ENCODE results near the gene LDHA.

Gene LDHA

GRCh38 chr11:18394275-18394927 is at the start of gene LDHA:
Gene LDHA, plus strand, starts transcription at chr11:18394563. Its CDS starts 2,280 bp downstream, at chr11:18396843.
- peak; percentile 94 for DNase-seq (ENCODE audit: low spot score)

- no peak for DNase-seq (ENCODE audit: low spot score)
Measured at GRCh38 chr11:18347471-18348125, 46.8 kb upstream of the LDHA start.

GRCh38 chr11:18352581-18352980 is 41.8 kb upstream of the LDHA start:
- DNase-seq (ENCODE audit: low spot score) = no peak

GRCh38 chr11:18358646-18359045 is 35.7 kb upstream of the LDHA start:
- no peak for DNase-seq (ENCODE audit: low spot score)

GRCh38 chr11:18361154-18361553 is 33.2 kb upstream of the LDHA start:
- no peak for DNase-seq (ENCODE audit: low spot score)

- no peak for DNase-seq (ENCODE audit: low spot score)
Measured at GRCh38 chr11:18364495-18365073, 29.8 kb upstream of the LDHA start.

- no peak for DNase-seq (ENCODE audit: low spot score)
Measured at GRCh38 chr11:18365741-18366140, 28.6 kb upstream of the LDHA start.

- DNase-seq (ENCODE audit: low spot score) = no peak
Measured at GRCh38 chr11:18366286-18366685, 28.1 kb upstream of the LDHA start.

GRCh38 chr11:18367431-18367830 is 26.9 kb upstream of the LDHA start:
- no peak for DNase-seq (ENCODE audit: low spot score)

GRCh38 chr11:18368221-18368620 is 26.1 kb upstream of the LDHA start:
- DNase-seq (ENCODE audit: low spot score) = peak; percentile 31

- DNase-seq (ENCODE audit: low spot score) = no peak
Measured at GRCh38 chr11:18369398-18369797, 25.0 kb upstream of the LDHA start.

GRCh38 chr11:18371279-18371678 is 23.1 kb upstream of the LDHA start:
- DNase-seq (ENCODE audit: low spot score) = no peak

- DNase-seq (ENCODE audit: low spot score) = no peak
Measured at GRCh38 chr11:18372201-18372600, 22.2 kb upstream of the LDHA start.

GRCh38 chr11:18374956-18375355 is 19.4 kb upstream of the LDHA start:
- no peak for DNase-seq (ENCODE audit: low spot score)

- DNase-seq (ENCODE audit: low spot score) = no peak
Measured at GRCh38 chr11:18375941-18376340, 18.4 kb upstream of the LDHA start.

GRCh38 chr11:18379201-18379600 is 15.2 kb upstream of the LDHA start:
- no peak for DNase-seq (ENCODE audit: low spot score)

GRCh38 chr11:18383388-18384156 is 10.8 kb upstream of the LDHA start:
- peak; percentile 87 for DNase-seq (ENCODE audit: low spot score)

GRCh38 chr11:18384157-18384641 is 10.2 kb upstream of the LDHA start:
- peak; percentile 48 for DNase-seq (ENCODE audit: low spot score)

- no peak for DNase-seq (ENCODE audit: low spot score)
Measured at GRCh38 chr11:18390088-18390487, 4.3 kb upstream of the LDHA start.

- no peak for DNase-seq (ENCODE audit: low spot score)
Measured at GRCh38 chr11:18392434-18393321, 1.7 kb upstream of the LDHA start.

- peak; percentile 19 for DNase-seq (ENCODE audit: low spot score)
Measured at GRCh38 chr11:18393581-18394274, 635 bp upstream of the LDHA start.

Data from AG08396 (cell line).